HG02623 (cell line): ENCODE measurements around the gene CHD3.
"Not testable (repeated sequence)": the region's sequence is repeated elsewhere in the genome, so short reads cannot be mapped to it uniquely, and the experiment has no call there.

Experiments
- ATAC-seq: cut with Tn5 transposase; IDR thresholded peaks from one replicate; pipeline ENCODE4 v1.9.1; 2021; ENCODE audit warnings: moderate library complexity; ENCODE audit not compliant: unreplicated experiment

The CHD3 gene

DNA sequence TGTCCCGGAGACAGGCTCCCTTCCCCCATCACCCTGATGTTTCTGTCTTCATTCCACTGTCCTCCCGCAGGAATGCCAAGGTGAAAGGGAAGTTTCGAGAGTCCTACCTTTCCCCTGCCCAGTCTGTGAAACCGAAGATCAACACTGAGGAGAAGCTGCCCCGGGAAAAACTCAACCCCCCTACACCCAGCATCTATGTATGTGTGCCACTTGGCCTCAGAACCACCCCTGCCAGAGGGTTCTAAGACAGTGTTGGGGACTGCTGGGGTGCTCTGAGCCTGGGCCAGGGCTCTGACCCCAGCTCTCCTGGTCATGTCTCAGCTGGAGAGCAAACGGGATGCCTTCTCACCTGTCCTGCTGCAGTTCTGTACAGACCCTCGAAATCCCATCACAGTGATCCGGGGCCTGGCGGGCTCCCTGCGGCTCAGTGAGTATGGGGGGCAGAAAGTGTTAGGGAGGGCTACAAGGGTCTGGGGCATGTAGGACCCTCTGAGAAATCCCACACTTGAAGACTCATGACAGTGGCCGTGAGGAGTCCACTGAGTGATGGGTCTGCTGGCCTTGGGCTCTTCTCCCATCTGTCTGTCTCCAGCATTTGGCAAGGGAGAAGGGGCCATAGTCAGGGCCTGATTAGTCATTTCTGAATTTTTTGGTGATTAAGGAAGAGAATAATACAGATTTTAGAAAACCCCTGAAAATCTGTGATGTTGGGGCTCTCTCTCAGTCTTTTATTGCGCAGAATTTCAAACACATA, 38.7 kb upstream of the CHD3 start:
- no peak for ATAC-seq

DNA sequence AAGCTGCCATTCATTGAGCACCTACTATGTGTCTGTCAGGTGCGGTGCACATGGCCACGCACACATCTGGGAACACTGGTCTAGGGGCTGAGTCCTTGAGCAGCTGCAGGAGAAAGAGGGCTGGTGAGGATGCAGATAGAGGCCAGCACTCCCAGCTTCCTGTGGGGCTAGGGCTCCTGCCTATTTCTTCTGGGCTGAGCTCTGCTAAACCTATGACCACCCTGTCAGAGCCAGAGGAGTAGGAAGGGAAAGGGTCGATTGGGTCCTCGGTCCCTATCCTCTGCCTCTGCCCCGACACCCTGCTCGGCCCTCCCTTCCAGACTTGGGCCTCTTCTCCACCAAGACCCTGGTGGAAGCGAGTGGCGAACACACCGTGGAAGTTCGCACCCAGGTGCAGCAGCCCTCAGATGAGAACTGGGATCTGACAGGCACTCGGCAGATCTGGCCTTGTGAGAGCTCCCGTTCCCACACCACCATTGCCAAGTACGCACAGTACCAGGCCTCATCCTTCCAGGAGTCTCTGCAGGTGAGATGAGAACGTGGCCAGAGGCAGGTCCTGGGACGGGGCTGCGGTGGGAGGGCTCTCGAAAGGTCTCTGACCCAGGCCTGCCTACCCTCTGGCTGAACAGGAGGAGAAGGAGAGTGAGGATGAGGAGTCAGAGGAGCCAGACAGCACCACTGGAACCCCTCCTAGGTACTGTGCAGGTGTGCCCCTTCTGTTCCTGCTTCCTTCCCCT, 37.7 kb upstream of the CHD3 start:
- no peak for ATAC-seq

DNA sequence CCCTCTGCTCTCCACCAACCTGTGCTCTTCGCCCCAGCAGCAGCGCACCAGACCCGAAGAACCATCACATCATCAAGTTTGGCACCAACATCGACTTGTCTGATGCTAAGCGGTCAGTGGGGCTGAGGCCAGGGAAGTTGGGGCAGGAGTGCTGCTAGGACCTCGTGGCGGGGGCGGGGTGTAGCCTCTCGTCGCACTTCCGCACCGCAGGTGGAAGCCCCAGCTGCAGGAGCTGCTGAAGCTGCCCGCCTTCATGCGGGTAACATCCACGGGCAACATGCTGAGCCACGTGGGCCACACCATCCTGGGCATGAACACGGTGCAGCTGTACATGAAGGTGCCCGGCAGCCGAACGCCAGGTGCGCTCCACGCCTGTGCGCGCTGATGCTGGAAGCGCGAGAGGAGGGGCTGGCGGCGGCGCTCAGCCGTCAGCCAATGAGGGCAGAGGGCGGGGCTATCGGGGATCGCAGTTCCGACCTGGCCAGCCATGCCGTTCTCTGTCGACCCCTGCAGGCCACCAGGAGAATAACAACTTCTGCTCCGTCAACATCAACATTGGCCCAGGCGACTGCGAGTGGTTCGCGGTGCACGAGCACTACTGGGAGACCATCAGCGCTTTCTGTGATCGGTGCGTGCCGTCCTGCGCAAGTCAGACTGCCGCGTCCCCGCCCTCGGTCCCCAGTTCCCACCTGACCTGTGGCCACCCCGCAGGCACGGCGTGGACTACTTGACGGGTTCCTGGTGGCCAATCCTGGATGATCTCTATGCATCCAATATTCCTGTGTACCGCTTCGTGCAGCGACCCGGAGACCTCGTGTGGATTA, 36.9 kb upstream of the CHD3 start:
- peak; percentile 75 for ATAC-seq

DNA sequence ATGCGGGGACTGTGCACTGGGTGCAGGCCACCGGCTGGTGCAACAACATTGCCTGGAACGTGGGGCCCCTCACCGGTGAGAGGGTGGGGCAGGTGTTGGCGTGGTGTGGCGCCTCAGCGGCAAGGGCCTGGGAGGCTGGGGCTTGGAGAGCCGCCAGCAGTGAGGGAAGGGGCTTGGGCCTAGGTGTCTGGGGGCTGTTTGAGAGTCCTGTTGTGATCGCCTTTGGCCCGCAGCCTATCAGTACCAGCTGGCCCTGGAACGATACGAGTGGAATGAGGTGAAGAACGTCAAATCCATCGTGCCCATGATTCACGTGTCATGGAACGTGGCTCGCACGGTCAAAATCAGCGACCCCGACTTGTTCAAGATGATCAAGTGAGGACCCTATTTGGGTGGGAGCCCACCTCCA, 36.3 kb upstream of the CHD3 start:
- no peak for ATAC-seq

DNA sequence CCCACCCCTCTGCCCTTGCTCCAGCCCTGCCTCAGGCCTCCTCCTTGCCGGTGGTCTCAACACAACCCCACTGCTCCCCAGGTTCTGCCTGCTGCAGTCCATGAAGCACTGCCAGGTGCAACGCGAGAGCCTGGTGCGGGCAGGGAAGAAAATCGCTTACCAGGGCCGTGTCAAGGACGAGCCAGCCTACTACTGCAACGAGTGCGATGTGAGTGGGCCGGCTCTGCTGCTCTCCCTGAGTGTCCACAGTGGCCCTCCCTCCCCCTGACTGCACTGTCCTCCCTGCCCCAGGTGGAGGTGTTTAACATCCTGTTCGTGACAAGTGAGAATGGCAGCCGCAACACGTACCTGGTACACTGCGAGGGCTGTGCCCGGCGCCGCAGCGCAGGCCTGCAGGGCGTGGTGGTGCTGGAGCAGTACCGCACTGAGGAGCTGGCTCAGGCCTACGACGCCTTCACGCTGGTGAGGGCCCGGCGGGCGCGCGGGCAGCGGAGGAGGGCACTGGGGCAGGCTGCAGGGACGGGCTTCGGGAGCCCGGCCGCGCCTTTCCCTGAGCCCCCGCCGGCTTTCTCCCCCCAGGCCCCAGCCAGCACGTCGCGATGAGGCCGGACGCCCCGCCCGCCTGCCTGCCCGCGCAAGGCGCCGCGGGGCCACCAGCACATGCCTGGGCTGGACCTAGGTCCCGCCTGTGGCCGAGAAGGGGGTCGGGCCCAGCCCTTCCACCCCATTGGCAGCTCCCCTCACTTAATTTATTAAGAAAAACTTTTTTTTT, 35.5 kb upstream of the CHD3 start:
- ATAC-seq = no peak

DNA sequence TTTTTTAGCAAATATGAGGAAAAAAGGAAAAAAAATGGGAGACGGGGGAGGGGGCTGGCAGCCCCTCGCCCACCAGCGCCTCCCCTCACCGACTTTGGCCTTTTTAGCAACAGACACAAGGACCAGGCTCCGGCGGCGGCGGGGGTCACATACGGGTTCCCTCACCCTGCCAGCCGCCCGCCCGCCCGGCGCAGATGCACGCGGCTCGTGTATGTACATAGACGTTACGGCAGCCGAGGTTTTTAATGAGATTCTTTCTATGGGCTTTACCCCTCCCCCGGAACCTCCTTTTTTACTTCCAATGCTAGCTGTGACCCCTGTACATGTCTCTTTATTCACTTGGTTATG, 34.9 kb upstream of the CHD3 start:
- ATAC-seq = no peak

DNA sequence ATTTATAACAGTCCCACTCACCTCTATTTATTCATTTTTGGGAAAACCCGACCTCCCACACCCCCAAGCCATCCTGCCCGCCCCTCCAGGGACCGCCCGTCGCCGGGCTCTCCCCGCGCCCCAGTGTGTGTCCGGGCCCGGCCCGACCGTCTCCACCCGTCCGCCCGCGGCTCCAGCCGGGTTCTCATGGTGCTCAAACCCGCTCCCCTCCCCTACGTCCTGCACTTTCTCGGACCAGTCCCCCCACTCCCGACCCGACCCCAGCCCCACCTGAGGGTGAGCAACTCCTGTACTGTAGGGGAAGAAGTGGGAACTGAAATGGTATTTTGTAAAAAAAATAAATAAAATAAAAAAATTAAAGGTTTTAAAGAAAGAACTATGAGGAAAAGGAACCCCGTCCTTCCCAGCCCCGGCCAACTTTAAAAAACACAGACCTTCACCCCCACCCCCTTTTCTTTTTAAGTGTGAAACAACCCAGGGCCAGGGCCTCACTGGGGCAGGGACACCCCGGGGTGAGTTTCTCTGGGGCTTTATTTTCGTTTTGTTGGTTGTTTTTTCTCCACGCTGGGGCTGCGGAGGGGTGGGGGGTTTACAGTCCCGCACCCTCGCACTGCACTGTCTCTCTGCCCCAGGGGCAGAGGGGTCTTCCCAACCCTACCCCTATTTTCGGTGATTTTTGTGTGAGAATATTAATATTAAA, 34.4 kb upstream of the CHD3 start:
- no peak for ATAC-seq

DNA sequence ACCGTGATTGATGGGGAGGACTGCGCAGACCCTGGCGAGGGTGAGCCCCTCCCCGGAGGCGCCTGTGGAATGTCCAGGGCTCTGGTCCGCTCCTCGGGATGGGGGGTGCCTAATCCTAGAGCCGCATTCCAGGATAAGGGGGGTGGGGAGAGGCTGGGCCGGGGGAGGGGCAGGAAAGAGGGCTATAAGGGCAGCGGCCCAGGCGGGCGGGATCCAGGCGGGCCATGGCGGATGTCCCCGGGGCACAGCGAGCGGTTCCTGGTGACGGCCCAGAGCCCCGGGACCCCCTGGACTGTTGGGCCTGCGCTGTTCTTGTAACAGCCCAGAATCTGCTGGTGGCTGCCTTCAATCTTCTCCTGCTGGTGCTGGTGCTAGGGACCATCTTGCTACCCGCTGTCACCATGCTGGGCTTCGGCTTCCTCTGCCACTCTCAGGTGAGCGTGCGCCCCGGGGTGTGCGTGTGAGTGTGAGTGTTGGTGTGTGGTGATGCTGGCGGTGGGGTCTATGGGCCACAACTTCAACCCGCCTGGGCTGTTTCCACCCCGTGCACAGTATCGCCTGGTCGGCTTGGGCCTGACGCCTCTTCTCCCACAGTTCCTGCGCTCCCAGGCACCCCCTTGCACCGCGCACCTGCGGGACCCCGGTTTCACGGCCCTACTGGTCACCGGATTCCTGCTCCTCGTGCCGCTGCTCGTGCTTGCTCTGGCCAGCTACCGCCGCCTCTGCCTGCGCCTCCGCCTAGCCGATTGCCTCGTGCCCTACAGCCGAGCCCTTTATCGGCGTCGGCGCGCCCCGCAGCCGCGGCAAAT, 33.5 kb upstream of the CHD3 start, which contains the start of gene TMEM88:
Gene TMEM88 (plus strand): TSS at position 216 of the 809 bp plus-strand sequence. CDS start 9 bp downstream, at position 225.
- no peak for ATAC-seq

DNA sequence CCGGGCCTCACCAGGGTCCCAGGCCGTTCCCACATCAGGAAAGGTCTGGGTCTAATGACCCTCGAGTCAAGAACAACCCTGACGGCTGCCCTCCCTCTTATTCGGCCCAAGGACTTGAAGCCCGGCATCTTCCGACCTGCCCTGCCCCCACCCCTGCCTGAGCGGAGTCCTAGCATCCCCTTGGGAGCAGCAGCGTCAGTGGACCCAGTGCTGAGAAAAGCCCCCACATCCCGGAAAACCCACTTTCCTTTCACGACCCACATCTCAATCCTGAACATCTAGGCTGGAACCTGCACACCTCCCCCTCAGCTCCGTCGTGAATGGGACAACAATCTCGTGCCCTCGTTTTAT, 33.0 kb upstream of the CHD3 start:
- ATAC-seq = no peak

DNA sequence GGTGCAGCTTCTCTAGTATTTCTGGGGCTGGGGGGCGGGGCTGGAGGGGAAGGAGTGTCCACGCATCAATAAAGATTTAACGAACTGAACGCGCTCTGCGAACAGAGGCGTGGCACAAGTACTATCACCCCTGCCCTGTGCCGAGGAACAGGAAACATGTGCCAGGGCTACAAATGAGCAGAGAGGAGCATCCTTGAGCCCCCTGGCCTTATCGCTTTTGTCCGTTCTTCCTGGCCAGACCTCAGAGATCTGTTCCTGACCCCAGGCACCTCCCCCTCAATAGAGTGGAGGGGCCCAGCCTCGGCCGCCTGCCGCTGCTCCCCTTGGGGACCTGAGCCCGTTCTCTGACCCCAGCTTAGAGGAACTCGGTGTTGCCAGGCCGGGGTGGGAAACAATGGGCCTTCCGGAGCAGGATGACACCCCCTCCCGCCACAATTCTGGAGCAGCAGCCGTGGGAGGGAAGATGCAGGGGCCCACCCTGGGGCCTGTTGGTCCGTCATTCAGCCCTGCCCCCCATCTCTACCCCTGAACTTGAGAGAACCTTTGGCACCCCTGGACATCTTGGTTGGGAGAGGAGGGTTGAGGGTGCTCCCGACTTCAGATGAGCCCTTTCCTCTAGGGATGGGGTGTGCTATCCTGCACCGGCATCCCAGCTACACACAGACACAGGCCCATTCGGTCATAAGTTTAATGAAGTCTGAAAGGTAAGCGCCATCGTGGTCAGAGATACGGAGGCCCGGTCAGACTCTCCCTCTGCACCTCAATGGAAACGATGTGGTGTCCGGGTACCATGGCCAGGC, 32.4 kb upstream of the CHD3 start:
- ATAC-seq = no peak

DNA sequence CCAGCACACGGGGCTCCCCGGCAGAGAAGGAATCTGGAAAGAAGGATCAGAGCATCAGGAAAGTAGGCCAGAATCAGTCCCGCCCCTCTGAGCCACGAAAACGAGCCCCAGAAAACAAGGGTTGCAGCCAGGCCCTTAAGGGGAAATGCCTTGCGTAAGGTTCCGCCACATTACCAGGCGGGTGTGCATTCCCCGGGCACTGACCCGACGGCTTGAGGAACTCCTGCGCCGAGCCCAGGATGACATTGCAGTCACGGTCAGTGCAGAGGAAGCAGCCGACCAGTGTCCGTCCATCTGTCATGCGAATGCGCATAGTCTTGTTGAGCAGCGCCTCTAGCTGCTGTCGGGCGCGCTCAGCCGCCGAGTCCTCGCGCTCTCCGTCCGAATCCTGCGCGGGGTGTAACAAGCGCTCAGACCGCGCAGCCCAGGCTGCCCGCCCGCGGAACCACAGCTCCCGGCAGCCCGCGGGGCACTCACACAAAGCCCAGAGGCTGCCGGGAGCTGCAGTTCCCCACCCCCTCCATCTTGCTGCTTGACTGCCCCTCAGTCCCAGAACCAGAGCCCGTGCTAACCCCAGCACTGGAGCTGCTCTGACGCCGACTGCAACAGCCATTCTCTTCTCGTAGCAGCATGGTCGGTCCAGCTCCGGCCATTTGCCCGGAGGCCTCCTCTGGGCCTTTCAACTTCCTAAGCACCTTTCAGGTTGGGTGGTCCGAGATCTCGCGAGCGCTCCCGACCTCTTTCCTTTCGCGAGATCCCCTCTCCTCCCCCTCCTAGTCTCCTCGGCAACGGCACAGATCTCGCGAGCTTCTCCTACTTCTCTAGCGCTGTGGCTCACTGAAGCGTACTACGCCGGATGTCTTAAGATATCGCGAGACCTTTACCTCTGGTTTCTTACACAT, 31.5 kb upstream of the CHD3 start, which contains the start of gene NAA38:
Gene NAA38 (minus strand): TSS at position 749 of the 902 bp plus-strand sequence. CDS start 96 bp downstream, at position 653.
- ATAC-seq = peak; percentile 67

DNA sequence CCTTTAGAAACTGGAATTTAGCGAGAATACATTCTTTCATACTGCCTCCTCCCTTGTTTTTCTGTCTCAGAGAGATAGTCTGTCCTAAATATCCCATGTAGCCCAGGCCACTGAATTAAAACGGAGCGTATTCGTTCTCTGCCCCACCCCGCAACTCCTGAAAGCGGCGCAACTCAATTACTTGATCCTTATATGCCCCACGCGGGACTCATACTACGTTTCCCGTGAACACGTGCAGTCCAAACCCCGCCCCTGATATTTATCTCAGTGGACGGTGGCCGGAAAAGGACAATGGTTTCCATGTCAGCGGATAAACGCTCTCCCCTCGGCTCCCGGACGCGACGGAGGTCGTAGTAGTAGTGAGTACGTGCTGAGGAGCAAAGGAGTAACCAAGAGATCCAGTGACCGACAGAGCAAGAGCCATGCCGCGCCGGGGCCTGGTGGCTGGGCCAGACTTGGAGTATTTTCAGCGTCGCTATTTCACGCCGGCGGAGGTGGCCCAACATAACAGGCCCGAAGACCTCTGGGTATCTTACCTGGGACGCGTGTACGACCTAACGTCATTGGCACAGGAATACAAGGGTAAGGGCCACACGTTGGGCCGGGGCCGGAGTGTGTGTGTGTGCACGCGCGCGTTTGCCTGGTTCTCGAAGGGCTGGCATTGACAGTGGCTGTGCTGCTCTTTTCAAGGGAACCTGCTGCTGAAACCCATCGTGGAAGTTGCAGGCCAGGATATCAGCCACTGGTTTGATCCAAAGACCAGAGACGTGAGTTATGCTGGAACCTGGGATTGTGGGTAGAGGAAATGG, 30.7 kb upstream of the CHD3 start, which contains the start of gene CYB5D1:
Gene CYB5D1 (plus strand): TSS at position 291 of the 809 bp plus-strand sequence. CDS start 132 bp downstream, at position 423.
- ATAC-seq = peak; percentile 30

DNA sequence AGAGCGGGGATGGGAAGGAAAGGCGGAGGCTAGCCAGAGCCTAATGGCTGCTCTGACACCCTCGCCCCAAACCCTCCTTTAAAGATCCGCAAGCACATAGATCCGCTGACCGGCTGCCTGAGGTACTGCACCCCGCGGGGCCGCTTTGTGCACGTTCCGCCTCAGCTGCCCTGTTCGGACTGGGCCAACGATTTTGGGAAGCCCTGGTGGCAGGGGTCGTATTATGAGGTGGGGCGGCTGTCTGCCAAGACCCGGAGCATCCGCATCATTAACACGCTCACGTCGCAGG, 30.1 kb upstream of the CHD3 start:
- no peak for ATAC-seq

DNA sequence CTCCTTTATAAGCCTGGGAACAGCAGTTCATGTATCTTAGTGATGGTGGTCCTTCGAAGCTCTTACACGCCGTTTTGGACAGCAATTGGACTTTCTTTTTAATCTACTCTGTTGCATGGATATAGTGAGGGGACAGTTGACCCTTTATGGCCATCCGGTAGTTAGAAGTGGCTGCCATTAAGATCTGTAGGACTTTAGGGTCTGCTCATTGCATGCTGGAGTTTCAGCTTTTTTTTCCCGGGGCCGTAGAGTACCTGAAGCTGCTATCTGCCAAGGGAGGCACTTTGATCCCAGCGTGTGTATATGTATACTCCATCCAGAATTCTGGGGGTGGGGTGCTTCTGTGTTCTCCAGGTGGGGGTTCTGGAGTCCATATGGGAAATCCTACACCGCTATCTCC, 29.6 kb upstream of the CHD3 start:
- ATAC-seq = no peak

DNA sequence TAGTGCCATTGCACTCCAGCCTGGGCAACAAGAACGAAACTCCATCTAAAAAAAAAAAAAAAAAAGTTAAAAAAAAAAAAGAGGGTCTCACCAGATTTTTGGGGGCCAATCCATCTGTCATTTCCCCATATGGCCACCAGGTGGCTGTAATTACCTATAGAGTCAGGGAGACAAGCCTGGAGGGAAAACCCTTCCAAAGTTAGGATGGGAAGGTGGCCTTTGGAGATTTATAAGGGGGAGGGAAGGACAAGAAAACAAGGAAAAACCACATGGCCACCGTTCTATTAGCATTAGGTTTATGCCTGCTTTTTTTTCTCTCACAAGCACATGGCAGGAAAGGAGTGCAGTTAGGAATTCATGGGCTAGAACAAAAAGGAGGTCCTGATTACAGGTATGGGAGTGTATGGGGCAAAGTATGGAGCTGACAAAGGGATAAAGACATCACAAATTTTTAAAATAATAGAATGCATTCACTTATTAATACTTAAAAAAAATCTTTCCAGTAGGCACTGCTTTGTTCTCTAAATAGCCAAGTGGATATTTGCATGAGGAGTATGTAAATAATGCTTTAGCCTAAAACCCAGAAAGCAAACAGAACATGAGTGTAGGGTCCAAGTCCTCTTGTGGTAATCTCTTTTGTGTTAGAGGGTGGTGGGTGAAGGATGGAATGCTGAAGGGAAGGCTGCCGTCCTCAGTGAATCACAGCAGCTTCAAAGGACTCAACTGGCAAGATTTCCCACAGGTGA, 25.7 kb upstream of the CHD3 start:
- ATAC-seq = no peak

DNA sequence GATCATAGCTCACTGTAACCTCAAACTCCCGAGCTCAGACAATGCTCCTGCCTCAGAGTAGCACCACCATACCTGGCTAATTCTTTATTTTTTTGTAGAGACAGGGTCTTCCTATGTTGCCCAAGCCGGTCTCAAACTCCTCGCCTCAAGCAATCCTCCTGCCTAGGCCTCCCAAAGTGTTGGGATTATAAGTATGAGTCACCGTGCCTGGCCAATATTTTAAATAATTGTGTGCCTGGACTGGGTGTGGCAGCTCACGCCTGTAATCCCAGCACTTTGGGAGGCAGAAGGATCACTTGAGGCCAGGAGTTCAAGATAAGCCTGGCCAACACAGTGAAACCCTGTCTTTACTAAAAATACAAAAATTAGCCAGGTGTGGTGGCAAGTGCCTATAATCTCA, 24.2 kb upstream of the CHD3 start:
- ATAC-seq = not testable (repeated sequence)
